ENCODE measurements around the gene PAX5. TPM values are rescaled to one million over a fixed set of nuclear protein-coding genes. Genes with fewer than 3 reads are reported as not detected.
A peak's percentile ranks its signal among the peaks of the same experiment; 100 is the strongest.

Gene PAX5
- total RNA-seq, 6 experiments from 2014 or later = not detected

DNA sequence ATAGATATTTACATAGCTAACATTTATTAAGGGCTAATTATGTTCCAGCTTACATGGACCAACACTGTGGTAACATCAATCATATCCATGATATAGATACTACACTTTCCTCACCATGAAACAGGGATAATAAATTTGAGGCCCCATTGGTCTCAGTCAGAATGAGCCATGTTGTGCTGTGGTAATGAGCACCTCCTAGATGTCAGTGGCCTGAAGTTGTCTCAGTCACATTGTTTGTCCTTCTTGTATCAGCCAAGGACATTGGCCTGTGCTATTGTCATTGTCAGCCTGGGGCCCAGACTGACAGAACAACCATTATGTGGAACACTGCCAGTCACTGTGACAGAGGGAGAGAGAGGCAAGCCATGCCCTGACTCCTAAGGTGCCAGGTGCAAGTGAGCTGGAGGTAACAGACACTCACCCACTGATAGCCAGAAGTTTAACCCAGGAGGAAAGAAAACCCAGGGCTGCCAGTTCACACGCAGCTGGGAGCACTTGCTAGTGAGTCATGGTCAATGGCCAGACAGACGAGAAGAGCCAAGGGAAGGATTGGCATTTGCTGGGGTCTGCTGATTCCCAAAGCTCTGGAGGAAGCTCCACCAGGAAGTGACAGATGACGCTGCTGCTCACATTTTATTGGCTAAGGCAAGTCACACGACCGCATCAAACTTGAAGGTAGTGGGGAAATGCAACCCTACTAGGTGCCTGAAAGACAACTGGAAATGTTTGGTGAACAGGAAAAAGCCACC, 237.2 kb downstream of the PAX5 start:
- peaks cover 11% of the 10 kb centered on the region for H3K9me3 Mint-ChIP-seq
- TF ChIP-seq, protein P1, sequence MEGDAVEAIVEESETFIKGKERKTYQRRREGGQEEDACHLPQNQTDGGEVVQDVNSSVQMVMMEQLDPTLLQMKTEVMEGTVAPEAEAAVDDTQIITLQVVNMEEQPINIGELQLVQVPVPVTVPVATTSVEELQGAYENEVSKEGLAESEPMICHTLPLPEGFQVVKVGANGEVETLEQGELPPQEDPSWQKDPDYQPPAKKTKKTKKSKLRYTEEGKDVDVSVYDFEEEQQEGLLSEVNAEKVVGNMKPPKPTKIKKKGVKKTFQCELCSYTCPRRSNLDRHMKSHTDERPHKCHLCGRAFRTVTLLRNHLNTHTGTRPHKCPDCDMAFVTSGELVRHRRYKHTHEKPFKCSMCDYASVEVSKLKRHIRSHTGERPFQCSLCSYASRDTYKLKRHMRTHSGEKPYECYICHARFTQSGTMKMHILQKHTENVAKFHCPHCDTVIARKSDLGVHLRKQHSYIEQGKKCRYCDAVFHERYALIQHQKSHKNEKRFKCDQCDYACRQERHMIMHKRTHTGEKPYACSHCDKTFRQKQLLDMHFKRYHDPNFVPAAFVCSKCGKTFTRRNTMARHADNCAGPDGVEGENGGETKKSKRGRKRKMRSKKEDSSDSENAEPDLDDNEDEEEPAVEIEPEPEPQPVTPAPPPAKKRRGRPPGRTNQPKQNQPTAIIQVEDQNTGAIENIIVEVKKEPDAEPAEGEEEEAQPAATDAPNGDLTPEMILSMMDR (IDR thresholded peaks at IDR 0.05) = no peak
- H3K4me3 Mint-ChIP-seq = no peak overlapping the region
- H3K36me3 Mint-ChIP-seq (ENCODE audit: low read depth) = peaks cover 6% of the 10 kb centered on the region
- no peak for DNase-seq
- no peak overlapping the region for H3K27ac Mint-ChIP-seq
- peaks cover 2% of the 10 kb centered on the region for H3K4me1 Mint-ChIP-seq (ENCODE audit: low read depth)
- H3K27me3 Mint-ChIP-seq (ENCODE audit: insufficient read depth) = peaks cover 43% of the 10 kb centered on the region

DNA sequence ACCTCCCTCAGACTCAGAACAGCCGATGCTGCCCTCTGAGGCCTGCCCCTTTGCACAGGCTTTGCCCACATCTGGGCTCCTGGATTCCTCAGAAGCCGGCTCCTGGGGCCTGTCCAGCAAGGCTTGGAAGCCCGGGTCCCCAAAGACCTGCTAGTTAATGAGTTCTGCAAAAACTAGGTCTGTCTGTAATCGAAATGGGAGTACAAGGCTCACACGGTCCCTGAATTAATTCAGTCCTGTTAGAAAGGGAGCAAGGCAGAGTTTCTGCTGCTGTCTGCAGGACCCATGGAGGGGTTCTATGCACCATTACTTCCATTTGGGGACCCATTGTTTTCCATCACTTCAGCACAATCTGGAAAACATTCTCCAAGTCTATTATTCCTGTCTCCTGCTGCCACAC, 239.6 kb downstream of the PAX5 start:
- peaks cover 11% of the 10 kb centered on the region for H3K9me3 Mint-ChIP-seq
- no peaks in the 10 kb centered on the region for H3K4me1 Mint-ChIP-seq (ENCODE audit: low read depth)

DNA sequence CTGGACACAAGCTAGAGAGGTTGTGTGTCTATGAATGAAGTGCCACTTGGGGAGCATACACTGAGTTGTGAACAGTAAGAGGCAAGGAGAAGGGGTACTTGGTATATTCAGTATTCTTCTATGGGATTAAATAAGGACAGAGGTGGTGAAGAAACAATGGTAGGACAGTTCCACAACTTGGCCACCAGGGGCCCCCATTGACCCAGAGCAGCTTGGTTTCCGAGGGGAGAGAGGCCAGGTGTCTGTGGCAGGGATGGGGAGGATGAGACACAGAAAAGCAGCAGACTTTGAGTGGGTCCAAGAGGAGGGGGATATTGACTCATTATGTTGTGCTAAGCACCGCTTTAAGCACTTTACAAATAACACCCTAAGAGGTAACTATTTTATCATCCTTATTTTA, 240.8 kb downstream of the PAX5 start:
- DNase-seq = no peak
- no peaks in the 10 kb centered on the region for H3K4me1 Mint-ChIP-seq (ENCODE audit: low read depth)
- peaks cover 11% of the 10 kb centered on the region for H3K9me3 Mint-ChIP-seq
- TF ChIP-seq, protein P1 (IDR thresholded peaks at IDR 0.05) = peak; percentile 70
- peaks cover 6% of the 10 kb centered on the region for H3K36me3 Mint-ChIP-seq (ENCODE audit: low read depth)
- peaks cover 38% of the 10 kb centered on the region for H3K27me3 Mint-ChIP-seq (ENCODE audit: insufficient read depth)
- H3K27ac Mint-ChIP-seq = no peak overlapping the region
- H3K4me3 Mint-ChIP-seq = no peak overlapping the region

More for the DNA sequence above, 239.6 kb downstream of the PAX5 start:
- H3K27me3 Mint-ChIP-seq (ENCODE audit: insufficient read depth) = peaks cover 43% of the 10 kb centered on the region
- no peak for DNase-seq
- TF ChIP-seq, protein P1 (IDR thresholded peaks at IDR 0.05) = no peak
- peaks cover 6% of the 10 kb centered on the region for H3K36me3 Mint-ChIP-seq (ENCODE audit: low read depth)
- H3K27ac Mint-ChIP-seq = no peak overlapping the region
- H3K4me3 Mint-ChIP-seq = no peak overlapping the region

DNA sequence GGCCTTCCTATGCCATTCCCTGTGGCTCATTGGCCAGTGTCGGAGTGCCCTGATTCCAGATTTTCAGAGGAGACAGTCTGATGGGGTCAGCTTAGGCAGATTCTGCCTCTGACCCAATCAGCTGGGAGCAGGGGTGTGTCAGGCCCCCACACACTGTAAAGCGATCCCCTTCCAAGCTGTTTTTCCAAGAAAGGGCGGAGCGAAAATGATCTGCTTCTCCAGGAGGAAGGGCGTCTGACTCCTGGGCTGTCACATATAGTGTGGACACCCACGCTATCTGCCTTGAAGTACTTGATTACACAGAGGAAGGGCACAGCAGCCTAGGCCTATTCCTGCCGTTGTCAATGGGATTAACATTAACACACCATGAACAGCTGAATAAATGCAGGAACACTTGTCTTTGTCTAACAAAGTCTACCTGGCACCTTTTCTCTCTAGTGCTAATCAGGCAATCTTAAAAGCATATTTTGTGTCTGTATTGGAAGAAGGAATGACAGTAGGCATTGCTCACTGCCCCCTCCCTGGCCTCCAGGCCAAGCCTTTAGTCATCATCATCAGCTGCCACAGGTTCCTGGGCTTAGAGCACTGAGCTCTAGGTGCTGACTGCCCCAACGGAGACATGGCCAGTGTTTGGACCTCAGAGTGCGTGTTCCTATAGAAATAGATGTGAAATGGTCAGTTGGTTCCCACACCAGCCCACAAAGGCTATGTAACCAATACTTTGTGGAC, 242.7 kb downstream of the PAX5 start:
- peak; percentile 10 for DNase-seq
- H3K27me3 Mint-ChIP-seq (ENCODE audit: insufficient read depth) = peaks cover 26% of the 10 kb centered on the region

DNA sequence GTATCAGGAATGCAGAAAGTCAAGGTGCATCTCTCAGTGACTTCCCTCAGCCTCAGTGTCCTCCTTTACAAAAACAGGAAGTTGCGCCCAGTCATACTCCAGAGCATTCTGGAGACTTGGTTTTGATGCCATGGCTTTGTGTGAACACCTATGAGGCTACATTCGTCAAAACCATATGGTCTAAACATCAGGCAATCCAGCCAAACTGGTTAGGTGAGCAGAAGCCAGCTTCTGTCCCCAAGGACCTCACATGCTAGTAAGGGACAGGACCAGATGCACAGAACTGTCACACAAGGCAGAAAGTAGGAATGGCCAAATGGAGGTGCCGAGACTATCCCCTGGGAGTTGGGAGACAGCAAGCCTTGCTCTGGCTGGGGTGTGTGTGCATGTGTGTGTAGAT, 244.2 kb downstream of the PAX5 start:
- no peaks in the 10 kb centered on the region for H3K4me1 Mint-ChIP-seq (ENCODE audit: low read depth)
- H3K36me3 Mint-ChIP-seq (ENCODE audit: low read depth) = peaks cover 6% of the 10 kb centered on the region
- no peak for DNase-seq
- TF ChIP-seq, protein P1 (IDR thresholded peaks at IDR 0.05) = no peak
- no peak overlapping the region for H3K27ac Mint-ChIP-seq
- peaks cover 24% of the 10 kb centered on the region for H3K27me3 Mint-ChIP-seq (ENCODE audit: insufficient read depth)
- peaks cover 11% of the 10 kb centered on the region for H3K9me3 Mint-ChIP-seq
- H3K4me3 Mint-ChIP-seq = no peak overlapping the region

More for the DNA sequence above, 242.7 kb downstream of the PAX5 start:
- H3K27ac Mint-ChIP-seq = no peak overlapping the region
- H3K4me1 Mint-ChIP-seq (ENCODE audit: low read depth) = no peaks in the 10 kb centered on the region
- H3K36me3 Mint-ChIP-seq (ENCODE audit: low read depth) = peaks cover 6% of the 10 kb centered on the region
- no peak overlapping the region for H3K4me3 Mint-ChIP-seq
- TF ChIP-seq, protein P1 (IDR thresholded peaks at IDR 0.05) = no peak
- H3K9me3 Mint-ChIP-seq = peaks cover 11% of the 10 kb centered on the region

Data from HFFc6 (cell line).